ENCODE measurements around the gene LSM6. TPM values are rescaled to one million over a fixed set of nuclear protein-coding genes. Genes with fewer than 3 reads are reported as not detected.

The LSM6 gene
- total RNA-seq, 1 experiment from 2014 or later = 38.8 TPM

Other genes with a start within 250 kb of the LSM6 start
- 3.5 and 9.2 TPM in 2 replicates for gene ZNF827, start 236.9 kb upstream of the LSM6 start, total RNA-seq (2014; rRNA removed; shearing (Covaris generic))
- gene REELD1, start 38.8 kb downstream of the LSM6 start, total RNA-seq (2014; rRNA removed; shearing (Covaris generic)) = not detected in 2 replicates

Measured in M059J (cell line).